HG02840 (cell line): Measurements from ENCODE around the gene RPL37A.

Experiments used
- ATAC-seq: cut with Tn5 transposase; IDR thresholded peaks from one replicate; pipeline ENCODE4 v1.9.1; 2021; ENCODE audit warnings: mild to moderate bottlenecking, moderate library complexity, moderate number of reproducible peaks; ENCODE audit not compliant: unreplicated experiment, low FRiP score

RPL37A gene

DNA sequence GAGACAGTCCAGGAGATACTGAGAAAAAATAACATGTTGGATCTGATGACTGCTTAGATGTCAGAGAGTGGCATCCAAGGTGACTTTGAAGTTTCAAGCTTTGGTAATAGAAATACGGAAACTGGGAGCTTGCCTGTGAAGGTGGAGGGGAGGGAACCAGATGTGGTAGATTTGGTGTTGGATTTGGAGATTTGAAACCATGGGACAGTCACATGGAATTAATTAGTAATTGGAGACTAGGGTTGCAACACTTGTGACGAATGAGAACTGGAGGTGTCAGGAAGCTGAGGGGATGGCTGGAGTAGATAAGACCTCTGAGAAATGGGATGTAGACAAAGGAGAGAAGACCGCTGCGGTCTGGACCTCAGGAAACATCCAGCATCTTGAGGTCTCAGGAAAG, 46.7 kb downstream of the RPL37A start:
- ATAC-seq: no peak

DNA sequence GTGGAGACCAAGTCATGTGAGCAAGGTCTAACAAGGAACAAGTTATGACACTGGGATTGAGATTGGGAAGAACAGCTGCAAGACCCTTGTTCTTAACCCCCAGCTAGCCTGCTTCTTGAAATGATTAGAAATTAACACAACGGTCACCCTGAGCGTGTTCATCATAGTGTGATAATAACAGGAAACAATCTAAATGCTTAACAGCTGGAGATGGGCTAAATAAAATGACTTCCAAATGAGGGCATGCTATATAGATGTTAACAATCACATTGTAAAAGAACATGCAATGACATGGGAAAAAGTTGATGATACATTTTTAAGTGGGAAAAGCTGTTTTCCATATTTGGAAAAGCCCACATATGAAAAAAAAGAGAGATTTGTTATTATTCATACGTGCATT, 47.6 kb downstream of the RPL37A start:
- ATAC-seq: no peak

DNA sequence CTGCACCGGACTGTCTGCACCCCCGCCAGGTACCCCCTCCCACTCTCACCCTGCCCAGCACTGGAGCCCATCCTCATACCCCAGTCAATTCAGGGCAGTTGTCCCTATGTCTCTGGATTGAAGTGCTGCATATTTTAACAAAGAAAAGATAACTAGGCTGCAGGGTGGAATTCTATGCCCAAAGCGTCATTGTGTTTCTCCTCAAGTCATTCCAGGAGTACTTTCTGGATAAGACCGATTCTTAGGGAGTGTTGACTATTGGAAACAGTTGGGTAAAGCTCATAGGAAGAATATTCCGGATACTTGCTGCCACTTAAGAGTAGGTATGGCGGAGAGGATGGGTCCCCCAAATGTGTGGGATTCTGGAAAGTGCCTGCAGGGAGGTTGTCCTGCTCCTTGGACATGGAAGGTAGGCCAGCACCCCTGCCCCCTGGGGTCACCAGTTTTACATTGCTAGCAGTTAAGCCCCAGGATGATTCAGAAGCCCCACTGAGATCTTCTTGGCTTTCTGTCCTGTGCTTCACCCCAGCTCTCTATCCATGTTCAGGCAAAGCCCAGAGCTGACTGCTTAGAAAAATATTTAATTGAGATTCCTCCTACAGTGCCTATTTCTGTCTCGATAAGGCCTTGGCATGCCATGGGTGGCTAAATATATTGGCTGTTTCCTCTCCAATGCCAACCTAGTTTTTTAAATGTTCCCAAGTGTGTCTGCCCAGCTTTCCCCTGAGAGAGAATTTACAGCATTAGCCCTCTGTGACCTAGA, 48.2 kb downstream of the RPL37A start:
- ATAC-seq: no peak

DNA sequence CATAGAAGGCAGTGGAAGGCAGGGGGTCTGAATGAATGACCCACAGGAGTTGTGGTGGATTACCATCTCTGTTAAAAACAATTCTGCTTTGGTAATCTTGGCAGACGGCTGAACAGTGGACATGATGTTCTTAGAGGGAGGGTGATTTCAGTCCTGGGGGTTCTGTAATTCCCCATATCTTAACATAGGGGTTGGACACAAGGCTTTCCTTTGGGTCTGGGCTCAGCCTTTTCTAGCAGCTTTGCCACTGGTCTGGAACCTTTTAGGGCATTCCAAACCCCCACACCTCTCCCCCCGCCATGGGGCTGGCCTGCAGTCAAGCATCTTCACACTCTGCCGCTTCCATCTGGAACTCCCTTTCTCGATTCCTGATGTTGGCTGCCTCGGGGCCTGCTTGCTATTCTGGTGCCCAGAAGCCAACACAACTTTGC, 50.3 kb downstream of the RPL37A start:
- ATAC-seq: no peak

DNA sequence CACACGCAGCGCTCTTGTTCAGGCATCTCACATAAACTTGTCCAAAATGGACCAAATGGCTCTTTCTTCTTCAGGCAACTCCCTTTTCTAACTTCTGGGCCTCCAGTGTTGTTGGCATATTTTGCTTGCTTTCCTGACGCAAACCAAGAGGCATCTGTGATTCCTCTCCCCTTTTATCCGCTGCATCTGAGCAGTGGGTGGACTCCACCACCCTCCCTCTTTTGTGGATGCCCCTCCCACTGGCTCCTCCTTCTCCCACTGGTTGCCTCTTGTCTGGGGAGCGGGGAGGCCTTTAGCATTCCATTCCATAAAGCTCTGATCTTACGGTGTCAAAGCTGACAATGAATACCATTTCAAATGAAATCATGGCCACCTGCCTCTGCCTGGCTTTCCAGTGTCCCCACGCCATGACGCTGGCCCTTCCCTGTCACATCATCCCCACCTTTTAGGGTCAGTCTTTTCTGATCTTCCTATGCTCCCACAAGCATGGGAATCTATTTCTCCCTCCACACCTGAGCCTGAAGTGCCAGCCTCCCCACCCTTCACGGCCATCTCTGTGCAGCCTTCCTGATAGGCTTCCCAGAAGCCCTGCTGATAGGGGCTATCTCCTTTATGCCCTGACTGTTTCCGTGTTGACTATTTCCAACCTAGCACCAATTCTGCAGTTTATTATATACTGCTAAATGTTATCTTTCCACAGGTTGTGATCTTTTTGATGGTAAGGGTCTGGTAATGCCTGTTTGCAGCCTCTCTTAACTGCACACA, 51.5 kb downstream of the RPL37A start:
- ATAC-seq: no peak

DNA sequence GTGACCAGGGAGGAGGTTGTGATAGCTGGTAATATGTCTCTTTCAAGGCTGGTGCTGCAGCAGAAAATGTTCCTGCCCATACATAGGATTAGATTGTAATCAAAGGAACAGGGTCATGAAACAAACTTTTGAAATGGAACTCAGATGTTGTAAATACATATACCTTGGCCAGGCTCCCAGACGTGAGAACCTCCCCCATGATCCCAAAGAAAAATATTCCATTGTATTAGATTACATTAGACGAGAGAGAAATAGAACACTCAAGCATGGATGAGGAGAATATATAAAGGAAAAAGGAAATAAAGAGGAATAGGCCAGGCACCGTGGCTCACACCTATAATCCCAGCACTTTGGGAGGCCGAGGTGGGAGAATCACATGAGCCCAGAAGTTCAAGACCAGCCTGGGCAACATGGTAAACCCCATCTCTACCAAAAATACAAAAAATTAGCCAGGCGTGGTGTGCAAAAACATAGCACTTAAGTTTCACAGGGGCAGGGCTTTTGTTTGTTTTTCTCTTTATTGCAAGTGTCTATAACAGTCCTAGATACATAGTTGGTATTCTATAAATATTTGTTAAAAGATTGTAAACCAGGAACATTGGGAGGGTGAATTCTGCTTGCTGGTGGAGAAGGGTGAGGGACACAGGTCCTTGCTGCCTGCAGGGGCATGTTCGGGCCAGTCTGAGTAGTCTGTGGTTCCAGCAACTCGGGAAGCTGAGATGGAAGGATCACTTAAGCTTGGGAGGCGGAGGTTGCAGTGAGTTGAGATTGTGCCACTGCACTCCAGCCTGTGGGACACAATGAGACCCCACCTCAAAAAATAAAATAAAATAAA, 52.8 kb downstream of the RPL37A start:
- ATAC-seq: no peak

DNA sequence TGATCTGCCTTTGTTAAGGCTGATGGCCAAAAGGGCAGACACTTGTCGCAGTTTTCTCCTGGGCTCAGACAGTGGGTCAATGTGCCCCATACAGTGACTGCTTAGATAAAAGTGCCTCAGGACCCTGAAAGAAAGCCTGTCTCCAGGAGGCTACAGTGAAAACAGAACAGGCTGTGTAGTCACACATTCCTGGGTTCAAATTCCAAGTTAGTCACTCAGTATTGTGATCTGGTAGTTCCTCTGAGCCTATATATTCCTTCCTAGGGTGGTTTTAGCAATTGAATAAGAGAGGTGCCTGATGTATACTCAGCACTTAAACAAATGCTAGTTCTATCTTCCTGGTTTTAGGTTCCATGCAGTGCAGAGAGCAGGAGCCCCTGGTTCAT, 54.4 kb downstream of the RPL37A start:
- no peak for ATAC-seq
